Suprapubic skin (tissue), 3 donors: ENCODE results near the gene NT5C1A.

Source experiments
- EP300 ChIP-seq: sonication (generic); formaldehyde crosslinking; IDR thresholded peaks from one replicate; pipeline ENCODE4 v1.6.1; 2017; ENCODE audit warnings: antibody characterized with exemption
- POLR2A ChIP-seq, 2 donors: fragments of 450-650 bp; IDR thresholded peaks; one replicate each; pipeline ENCODE4 v1.6.1; 2017; ENCODE audit warnings: antibody characterized with exemption in 2 of 2, mild to moderate bottlenecking in 2 of 2, moderate library complexity in 2 of 2
- TF ChIP-seq, protein P1 (sequence below), 2 donors: fragments of 200-600 bp in 1 of 2; fragments of 450-650 bp in 1 of 2; sonication (generic) in 1 of 2; IDR thresholded peaks; one replicate each; pipeline ENCODE4 v1.5.1; 2016 to 2019; ENCODE audit warnings: antibody characterized with exemption in 2 of 2, mild to moderate bottlenecking in 1 of 2, moderate library complexity in 1 of 2

- no peak for TF ChIP-seq POLR2A (IDR thresholded peaks at IDR 0.05)
- TF ChIP-seq EP300 = no peak
- TF ChIP-seq, protein P1, sequence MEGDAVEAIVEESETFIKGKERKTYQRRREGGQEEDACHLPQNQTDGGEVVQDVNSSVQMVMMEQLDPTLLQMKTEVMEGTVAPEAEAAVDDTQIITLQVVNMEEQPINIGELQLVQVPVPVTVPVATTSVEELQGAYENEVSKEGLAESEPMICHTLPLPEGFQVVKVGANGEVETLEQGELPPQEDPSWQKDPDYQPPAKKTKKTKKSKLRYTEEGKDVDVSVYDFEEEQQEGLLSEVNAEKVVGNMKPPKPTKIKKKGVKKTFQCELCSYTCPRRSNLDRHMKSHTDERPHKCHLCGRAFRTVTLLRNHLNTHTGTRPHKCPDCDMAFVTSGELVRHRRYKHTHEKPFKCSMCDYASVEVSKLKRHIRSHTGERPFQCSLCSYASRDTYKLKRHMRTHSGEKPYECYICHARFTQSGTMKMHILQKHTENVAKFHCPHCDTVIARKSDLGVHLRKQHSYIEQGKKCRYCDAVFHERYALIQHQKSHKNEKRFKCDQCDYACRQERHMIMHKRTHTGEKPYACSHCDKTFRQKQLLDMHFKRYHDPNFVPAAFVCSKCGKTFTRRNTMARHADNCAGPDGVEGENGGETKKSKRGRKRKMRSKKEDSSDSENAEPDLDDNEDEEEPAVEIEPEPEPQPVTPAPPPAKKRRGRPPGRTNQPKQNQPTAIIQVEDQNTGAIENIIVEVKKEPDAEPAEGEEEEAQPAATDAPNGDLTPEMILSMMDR (IDR thresholded peaks at IDR 0.05) = no peak
Measured at GRCh38 chr1:39700348-39700747, 28.4 kb upstream of the NT5C1A start.
